Peyer's patch (tissue), 4 donors: ENCODE results near the gene CPSF3. TPM values are rescaled to one million over a fixed set of nuclear protein-coding genes. Genes with fewer than 3 reads are reported as not detected.

Source experiments
- DNase-seq, 3 donors: peaks; one replicate each; pipeline ENCODE4 v3.0.0-alpha.2; 2017 to 2019
- H3K27ac ChIP-seq, 4 donors: fragments of 200-600 bp; sonication (generic); one replicate each; pipeline ENCODE4 v1.5.1; 2016 to 2019
- H3K27me3 ChIP-seq, 2 donors: fragments of 200-600 bp; sonication (generic); one replicate each; pipeline ENCODE4 v1.5.1; 2019
- H3K36me3 ChIP-seq, 3 donors: fragments of 200-600 bp; sonication (generic); one replicate each; pipeline ENCODE4 v1.5.1; 2016 to 2019
- H3K4me1 ChIP-seq, 4 donors: fragments of 200-600 bp; sonication (generic); one replicate each; pipeline ENCODE4 v1.5.1; 2016 to 2019
- H3K4me3 ChIP-seq, 4 donors: fragments of 200-600 bp; sonication (generic); 1 replicate in 3 of 4; 2 replicates in 1 of 4; pipeline ENCODE4 v1.5.1; 2016 to 2019; ENCODE audit warnings: mild to moderate bottlenecking in 1 of 4
- H3K9me3 ChIP-seq, 4 donors: fragments of 200-600 bp; sonication (generic); one replicate each; pipeline ENCODE4 v1.5.1; 2016 to 2019; ENCODE audit warnings: mild to moderate bottlenecking in 1 of 4
- POLR2A ChIP-seq, 2 donors: fragments of 450-650 bp; IDR thresholded peaks; one replicate each; pipeline ENCODE4 v1.5.1; 2017; ENCODE audit warnings: antibody characterized with exemption in 2 of 2, mild to moderate bottlenecking in 2 of 2, moderate library complexity in 2 of 2
- total RNA-seq, 4 donors: library from RNA; depleted of rRNA; stranded (reverse); fragments of >200 nt; gene quantifications; one replicate each; pipeline ENCODE4 v1.1.0, GENCODE V29; 2016
- TF ChIP-seq, protein P1 (sequence below), 6 experiments: fragments of 450-650 bp in 4 of 6; fragments of 200-600 bp in 2 of 6; sonication (generic) in 1 of 6; IDR thresholded peaks; one replicate each; pipeline ENCODE4 v1.5.1; 2017 to 2019; ENCODE audit warnings: antibody characterized with exemption in 6 of 6, mild to moderate bottlenecking in 3 of 6, moderate library complexity in 1 of 6

Gene CPSF3
- total RNA-seq, 4 donors from 2014 or later, result 20.1 to 57.8 (median 32.0) TPM

DNA sequence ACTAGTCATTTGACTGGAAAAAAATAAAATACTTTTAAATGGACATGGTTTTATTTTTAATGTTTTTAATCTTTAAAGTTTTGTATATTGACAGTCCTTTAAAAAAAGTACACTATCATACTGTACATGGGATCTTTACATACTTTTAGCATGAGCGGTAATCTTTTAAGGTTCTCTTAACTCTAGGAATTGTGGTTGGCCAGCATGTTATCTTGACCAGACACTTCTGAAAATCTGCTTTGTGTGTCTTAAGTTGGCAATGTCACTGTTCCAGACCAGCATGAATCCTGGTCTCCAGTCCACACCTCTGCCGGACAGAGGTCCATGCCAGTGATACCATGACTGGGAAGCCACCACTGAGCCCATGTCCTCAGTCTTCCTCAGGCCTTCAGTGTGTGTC, 17.8 kb upstream of the CPSF3 start:
- no peaks in the 10 kb centered on the region for H3K27me3 ChIP-seq
- no peak overlapping the region for H3K27ac ChIP-seq
- no peak for TF ChIP-seq POLR2A (IDR thresholded peaks at IDR 0.05)
- TF ChIP-seq, protein P1, sequence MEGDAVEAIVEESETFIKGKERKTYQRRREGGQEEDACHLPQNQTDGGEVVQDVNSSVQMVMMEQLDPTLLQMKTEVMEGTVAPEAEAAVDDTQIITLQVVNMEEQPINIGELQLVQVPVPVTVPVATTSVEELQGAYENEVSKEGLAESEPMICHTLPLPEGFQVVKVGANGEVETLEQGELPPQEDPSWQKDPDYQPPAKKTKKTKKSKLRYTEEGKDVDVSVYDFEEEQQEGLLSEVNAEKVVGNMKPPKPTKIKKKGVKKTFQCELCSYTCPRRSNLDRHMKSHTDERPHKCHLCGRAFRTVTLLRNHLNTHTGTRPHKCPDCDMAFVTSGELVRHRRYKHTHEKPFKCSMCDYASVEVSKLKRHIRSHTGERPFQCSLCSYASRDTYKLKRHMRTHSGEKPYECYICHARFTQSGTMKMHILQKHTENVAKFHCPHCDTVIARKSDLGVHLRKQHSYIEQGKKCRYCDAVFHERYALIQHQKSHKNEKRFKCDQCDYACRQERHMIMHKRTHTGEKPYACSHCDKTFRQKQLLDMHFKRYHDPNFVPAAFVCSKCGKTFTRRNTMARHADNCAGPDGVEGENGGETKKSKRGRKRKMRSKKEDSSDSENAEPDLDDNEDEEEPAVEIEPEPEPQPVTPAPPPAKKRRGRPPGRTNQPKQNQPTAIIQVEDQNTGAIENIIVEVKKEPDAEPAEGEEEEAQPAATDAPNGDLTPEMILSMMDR (IDR thresholded peaks at IDR 0.05), result no peak
- DNase-seq, result no peak
- no peaks in the 10 kb centered on the region for H3K4me1 ChIP-seq
- no peak overlapping the region for H3K4me3 ChIP-seq
- peaks cover 0 to 46% (median 0%) of the 10 kb centered on the region in 3 donors for H3K36me3 ChIP-seq
- H3K9me3 ChIP-seq, result no peaks in the 10 kb centered on the region

DNA sequence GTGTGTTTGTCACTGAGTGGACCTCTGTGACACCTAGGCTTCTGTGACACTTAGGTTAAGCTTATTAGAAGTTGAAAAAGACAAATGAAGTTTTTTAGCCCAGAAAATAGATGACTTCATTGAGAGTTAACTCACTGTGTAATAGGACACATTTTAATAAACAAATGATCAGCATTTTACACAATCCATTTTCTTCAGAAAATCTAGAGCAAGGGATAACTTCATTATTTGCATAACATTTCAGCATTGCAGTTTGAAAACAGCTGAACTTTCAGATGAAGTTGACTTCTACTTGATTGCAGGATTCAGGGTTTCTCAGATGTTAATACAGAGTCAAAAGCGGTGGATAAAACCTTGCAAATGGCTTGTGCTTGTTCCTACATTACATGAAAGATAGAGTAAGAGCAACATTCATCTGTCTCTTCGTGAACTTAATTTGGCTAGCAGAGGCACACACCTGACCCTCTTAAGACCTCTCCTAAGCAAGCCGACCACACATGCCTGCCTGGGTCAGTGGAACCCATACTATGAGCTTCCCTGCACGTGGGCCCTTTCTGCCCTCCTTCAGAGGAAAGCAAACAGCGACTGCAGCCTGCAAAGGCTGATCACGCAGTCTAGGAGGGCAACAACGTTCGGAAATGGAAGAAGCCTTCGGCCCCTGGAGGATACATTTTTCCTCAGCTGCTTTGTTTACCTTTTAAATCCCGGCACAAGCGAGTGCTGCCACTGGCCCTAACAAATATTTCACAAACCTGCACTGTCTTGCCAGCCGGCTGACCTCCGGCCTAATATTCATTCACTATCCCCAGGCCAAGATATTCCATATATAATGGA, 16.7 kb upstream of the CPSF3 start:
- TF ChIP-seq, protein P1 (IDR thresholded peaks at IDR 0.05), result no peak
- no peak for TF ChIP-seq POLR2A (IDR thresholded peaks at IDR 0.05)
- H3K4me1 ChIP-seq, result no peaks in the 10 kb centered on the region
- H3K27me3 ChIP-seq, result no peaks in the 10 kb centered on the region
- DNase-seq, result no peak
- H3K4me3 ChIP-seq, result no peak overlapping the region
- H3K36me3 ChIP-seq, result peaks cover 0 to 46% (median 0%) of the 10 kb centered on the region in 3 donors
- H3K9me3 ChIP-seq, result no peaks in the 10 kb centered on the region
- no peak overlapping the region for H3K27ac ChIP-seq

DNA sequence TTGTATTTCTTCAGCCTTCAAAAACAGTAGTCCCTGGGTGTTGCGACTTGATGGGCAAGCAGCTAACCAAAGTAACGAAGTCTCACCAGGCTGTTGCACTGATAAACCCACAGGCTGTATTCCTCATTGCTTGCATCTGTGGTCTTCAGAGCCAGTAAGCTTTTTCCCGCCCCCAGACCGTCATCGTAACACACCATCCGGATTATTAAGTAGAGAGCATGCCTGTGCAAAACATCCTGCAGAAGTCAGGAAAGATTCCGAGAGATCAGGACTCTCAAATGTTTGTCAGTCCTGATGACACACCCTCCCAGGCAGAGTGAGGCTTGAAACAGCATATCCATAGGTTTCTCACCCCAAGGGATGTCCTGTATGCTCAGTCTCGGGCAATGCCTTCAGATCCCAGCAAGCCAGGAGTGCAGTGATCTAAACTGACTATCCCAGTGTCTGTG, 16.1 kb upstream of the CPSF3 start:
- DNase-seq, result no peak
- Histone ChIP-seq H3K9me3 (no peaks in the 10 kb centered on the region), H3K4me3 (no peak overlapping the region), H3K36me3 (peaks cover 0 to 44% (median 0%) of the 10 kb centered on the region in 3 donors), H3K27ac (no peak overlapping the region), H3K27me3 (no peaks in the 10 kb centered on the region), H3K4me1 (no peaks in the 10 kb centered on the region)
- TF ChIP-seq POLR2A (IDR thresholded peaks at IDR 0.05), result no peak
- TF ChIP-seq, protein P1 (IDR thresholded peaks at IDR 0.05), result no peak

DNA sequence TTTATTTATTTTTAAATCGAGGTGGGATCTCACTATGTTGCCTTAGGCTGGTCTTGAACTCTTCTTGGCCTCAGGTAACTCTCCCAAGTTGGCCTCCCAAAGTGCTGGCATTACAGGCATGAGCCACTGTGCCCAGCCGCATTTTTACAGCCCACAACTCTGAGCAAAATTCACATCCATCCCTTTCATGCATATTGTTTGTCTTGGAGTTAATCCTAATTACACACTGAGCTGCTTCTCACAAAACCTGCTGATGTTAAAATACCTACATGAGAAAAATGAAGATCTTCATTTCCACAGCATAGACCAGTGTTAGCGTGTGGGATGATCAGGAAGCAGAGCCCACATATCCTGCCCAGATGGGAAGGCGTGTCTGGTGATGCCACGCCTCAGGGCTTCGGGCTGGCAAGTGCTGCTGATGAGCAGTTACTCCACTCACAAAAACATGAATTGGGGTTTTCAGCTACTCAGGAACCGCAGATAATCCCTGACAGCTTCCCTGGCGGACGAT, 14.8 kb upstream of the CPSF3 start:
- Histone ChIP-seq H3K27ac (no peak overlapping the region), H3K9me3 (no peaks in the 10 kb centered on the region), H3K27me3 (no peaks in the 10 kb centered on the region), H3K4me3 (no peak overlapping the region), H3K36me3 (peaks cover 0 to 50% (median 0%) of the 10 kb centered on the region in 3 donors), H3K4me1 (no peaks in the 10 kb centered on the region)
- no peak for TF ChIP-seq POLR2A (IDR thresholded peaks at IDR 0.05)
- TF ChIP-seq, protein P1 (IDR thresholded peaks at IDR 0.05), result no peak
- DNase-seq, result no peak

DNA sequence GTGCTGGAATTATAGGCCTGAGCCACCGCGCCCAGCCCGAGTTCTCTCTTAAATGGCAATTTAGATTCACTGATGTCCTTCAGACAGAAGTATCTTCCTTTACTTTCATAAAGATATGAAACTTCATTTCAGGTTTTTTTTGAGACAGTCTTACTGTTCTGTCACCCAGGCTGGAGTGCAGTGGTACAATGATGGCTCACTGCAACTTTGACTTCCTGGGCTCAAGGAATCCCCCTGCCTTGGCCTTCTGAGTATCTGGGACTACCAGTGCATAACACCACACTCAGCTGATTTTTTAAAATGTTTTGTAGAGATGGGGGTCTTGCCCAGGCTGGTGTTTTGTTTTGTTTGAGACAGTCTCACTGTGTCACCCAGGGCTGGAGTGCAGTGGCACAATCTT, 13.3 kb upstream of the CPSF3 start:
- H3K4me3 ChIP-seq, result no peak overlapping the region
- H3K27me3 ChIP-seq, result no peaks in the 10 kb centered on the region
- TF ChIP-seq, protein P1 (IDR thresholded peaks at IDR 0.05), result no peak
- no peak for TF ChIP-seq POLR2A (IDR thresholded peaks at IDR 0.05)
- no peak for DNase-seq
- no peak overlapping the region for H3K27ac ChIP-seq
- no peaks in the 10 kb centered on the region for H3K9me3 ChIP-seq
- H3K4me1 ChIP-seq, result no peaks in the 10 kb centered on the region
- H3K36me3 ChIP-seq, result peaks cover 0 to 50% (median 0%) of the 10 kb centered on the region in 3 donors
